HG02642 (cell line): ENCODE measurements around the gene PPIL1.
"Not testable (repeated sequence)": the region's sequence is repeated elsewhere in the genome, so short reads cannot be mapped to it uniquely, and the experiment has no call there.

Source experiments
- ATAC-seq: cut with Tn5 transposase; IDR thresholded peaks from one replicate; pipeline ENCODE4 v1.9.1; 2021; ENCODE audit warnings: mild to moderate bottlenecking; ENCODE audit not compliant: unreplicated experiment, poor library complexity

PPIL1 gene

GRCh38 chr6:36874443-36875249 lies at the start of gene PPIL1:
Gene PPIL1, minus strand, starts transcription at chr6:36874803. Its CDS starts 31 bp downstream, at chr6:36874772.
- peak; percentile 87 for ATAC-seq

- ATAC-seq, result no peak
Observed at GRCh38 chr6:36924131-36924530, 49.5 kb upstream of the PPIL1 start.

GRCh38 chr6:36920546-36920945 lies 45.9 kb upstream of the PPIL1 start:
- no peak for ATAC-seq

- no peak for ATAC-seq
Observed at GRCh38 chr6:36920049-36920448, 45.4 kb upstream of the PPIL1 start.

GRCh38 chr6:36917541-36918193 lies 43.1 kb upstream of the PPIL1 start:
- no peak for ATAC-seq

GRCh38 chr6:36916126-36916525 lies 41.5 kb upstream of the PPIL1 start:
- ATAC-seq, result no peak

- no peak for ATAC-seq
Observed at GRCh38 chr6:36915599-36915998, 41.0 kb upstream of the PPIL1 start.

GRCh38 chr6:36914227-36914794 lies 39.7 kb upstream of the PPIL1 start:
- ATAC-seq, result no peak

- ATAC-seq, result no peak
Observed at GRCh38 chr6:36913082-36913481, 38.5 kb upstream of the PPIL1 start.

GRCh38 chr6:36912586-36912985 lies 38.0 kb upstream of the PPIL1 start:
- peak; percentile 90 for ATAC-seq

GRCh38 chr6:36912030-36912454 lies 37.4 kb upstream of the PPIL1 start:
- peak; percentile 24 for ATAC-seq

GRCh38 chr6:36908747-36909146 lies 34.1 kb upstream of the PPIL1 start:
- ATAC-seq, result no peak

- ATAC-seq, result no peak
Observed at GRCh38 chr6:36907781-36908180, 33.2 kb upstream of the PPIL1 start.

- ATAC-seq, result no peak
Observed at GRCh38 chr6:36906539-36907325, 32.1 kb upstream of the PPIL1 start.

- no peak for ATAC-seq
Observed at GRCh38 chr6:36904851-36905393, 30.3 kb upstream of the PPIL1 start.

- no peak for ATAC-seq
Observed at GRCh38 chr6:36904114-36904513, 29.5 kb upstream of the PPIL1 start.

GRCh38 chr6:36897609-36898008 lies 23.0 kb upstream of the PPIL1 start:
- ATAC-seq, result no peak

GRCh38 chr6:36893976-36894932 lies 19.7 kb upstream of the PPIL1 start:
- no peak for ATAC-seq

- ATAC-seq, result not testable (repeated sequence)
Observed at GRCh38 chr6:36891153-36891552, 16.6 kb upstream of the PPIL1 start.
